GM12892 (cell line): Measurements from ENCODE around the gene OLFML2B.

ENCODE experiments used
- POLR2A ChIP-seq: IDR thresholded peaks from 2 replicates; pipeline ENCODE4 v1.6.1; 2011; ENCODE audit warnings: low read depth, low read length, control low read depth
- POLR2AphosphoS5 ChIP-seq: IDR thresholded peaks from 2 replicates; pipeline ENCODE4 v1.6.1; 2011; ENCODE audit warnings: low read depth, low read length, control low read depth
- TAF1 ChIP-seq: IDR thresholded peaks from 2 replicates; pipeline ENCODE4 v1.6.1; 2011; ENCODE audit warnings: low read depth, mild to moderate bottlenecking, control low read depth, low read length, borderline replicate concordance

DNA sequence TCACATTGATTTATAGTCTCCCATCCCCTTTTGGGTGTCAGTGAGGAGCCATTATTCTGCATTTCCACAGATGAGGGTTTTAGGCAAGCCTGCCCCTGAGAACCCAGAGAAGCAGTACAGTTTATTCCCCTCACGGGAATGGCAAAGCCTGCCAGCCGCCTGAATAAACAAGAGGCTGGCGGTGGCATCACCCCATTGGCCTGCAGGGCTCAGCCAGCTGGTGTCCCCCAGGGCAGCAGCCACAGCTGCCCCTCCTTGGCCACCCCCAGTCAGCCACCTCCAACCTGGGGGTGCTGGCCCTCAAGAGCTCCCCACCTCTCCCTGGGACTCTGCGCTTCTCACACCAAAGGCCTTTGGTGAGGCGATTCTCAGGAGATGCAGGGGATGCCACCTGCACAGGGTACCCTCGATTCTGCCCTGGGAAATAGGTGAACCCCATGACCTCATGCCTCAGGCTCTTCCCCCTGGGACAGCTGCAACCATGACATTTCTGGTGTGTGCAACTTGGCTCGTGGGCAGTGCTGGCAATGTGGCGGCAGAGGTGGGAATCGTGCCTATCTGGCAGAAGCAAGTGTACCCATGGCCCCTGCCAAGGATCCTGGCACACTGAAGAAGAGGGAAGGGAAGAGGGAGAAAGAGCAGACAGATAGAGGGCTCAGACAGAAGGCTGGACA, 14.0 kb downstream of the OLFML2B start:
- no peak for TF ChIP-seq POLR2AphosphoS5
- no peak for TF ChIP-seq POLR2A
- no peak for TF ChIP-seq TAF1
